Measurements from ENCODE around the gene AKT1S1. TPM values are rescaled to one million over a fixed set of nuclear protein-coding genes. Genes with fewer than 3 reads are reported as not detected.

AKT1S1 gene
- total RNA-seq, 6 experiments from 2014 or later: 98.5 to 128 (median 104) TPM

DNA sequence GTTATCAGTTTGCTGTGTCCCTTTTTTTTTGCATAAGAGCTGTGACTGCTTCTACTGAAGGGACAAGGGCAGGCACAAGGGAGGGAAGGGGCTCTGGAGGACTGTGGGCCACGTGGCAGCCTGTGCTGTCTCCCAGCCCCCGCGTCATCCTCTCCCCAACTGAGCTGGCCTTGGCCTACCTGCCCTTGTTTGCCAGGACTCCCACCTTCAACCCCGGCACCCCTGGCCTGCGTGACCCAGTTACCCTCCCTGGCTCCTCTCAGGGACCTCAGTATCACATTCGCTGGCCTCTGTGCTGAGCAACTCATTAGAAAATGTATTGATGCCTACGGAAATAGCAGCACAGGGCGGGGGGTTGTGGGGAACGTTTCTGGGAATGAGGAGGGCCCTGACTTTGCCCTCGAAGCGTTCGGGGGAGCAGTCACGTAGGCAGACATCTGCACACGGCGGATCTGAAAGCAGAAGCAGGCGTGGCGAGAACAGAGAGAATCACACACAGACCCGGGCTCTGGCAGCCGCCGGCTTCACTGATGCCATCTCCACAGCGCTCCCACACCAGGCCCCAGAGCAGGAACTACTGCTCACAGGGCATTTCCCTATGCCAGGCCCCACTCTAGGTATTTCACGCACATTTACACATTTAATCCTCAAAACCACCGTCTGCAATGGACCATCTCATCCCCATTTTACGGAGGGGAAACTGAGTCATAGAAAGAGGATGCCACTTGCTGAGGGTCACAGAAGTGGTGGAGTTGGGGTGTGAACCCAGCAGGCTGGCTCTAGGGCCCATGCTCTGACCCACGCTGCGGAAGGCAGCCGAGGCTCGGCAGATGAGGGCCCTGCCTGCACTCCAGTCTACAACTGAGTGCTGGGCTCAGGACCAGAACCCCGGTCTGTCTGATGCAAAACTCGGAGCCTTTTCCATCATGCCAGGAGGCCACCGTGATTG, 46.2 kb upstream of the AKT1S1 start:
- TF ChIP-seq, protein P1, sequence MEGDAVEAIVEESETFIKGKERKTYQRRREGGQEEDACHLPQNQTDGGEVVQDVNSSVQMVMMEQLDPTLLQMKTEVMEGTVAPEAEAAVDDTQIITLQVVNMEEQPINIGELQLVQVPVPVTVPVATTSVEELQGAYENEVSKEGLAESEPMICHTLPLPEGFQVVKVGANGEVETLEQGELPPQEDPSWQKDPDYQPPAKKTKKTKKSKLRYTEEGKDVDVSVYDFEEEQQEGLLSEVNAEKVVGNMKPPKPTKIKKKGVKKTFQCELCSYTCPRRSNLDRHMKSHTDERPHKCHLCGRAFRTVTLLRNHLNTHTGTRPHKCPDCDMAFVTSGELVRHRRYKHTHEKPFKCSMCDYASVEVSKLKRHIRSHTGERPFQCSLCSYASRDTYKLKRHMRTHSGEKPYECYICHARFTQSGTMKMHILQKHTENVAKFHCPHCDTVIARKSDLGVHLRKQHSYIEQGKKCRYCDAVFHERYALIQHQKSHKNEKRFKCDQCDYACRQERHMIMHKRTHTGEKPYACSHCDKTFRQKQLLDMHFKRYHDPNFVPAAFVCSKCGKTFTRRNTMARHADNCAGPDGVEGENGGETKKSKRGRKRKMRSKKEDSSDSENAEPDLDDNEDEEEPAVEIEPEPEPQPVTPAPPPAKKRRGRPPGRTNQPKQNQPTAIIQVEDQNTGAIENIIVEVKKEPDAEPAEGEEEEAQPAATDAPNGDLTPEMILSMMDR (IDR thresholded peaks at IDR 0.05): no peak

DNA sequence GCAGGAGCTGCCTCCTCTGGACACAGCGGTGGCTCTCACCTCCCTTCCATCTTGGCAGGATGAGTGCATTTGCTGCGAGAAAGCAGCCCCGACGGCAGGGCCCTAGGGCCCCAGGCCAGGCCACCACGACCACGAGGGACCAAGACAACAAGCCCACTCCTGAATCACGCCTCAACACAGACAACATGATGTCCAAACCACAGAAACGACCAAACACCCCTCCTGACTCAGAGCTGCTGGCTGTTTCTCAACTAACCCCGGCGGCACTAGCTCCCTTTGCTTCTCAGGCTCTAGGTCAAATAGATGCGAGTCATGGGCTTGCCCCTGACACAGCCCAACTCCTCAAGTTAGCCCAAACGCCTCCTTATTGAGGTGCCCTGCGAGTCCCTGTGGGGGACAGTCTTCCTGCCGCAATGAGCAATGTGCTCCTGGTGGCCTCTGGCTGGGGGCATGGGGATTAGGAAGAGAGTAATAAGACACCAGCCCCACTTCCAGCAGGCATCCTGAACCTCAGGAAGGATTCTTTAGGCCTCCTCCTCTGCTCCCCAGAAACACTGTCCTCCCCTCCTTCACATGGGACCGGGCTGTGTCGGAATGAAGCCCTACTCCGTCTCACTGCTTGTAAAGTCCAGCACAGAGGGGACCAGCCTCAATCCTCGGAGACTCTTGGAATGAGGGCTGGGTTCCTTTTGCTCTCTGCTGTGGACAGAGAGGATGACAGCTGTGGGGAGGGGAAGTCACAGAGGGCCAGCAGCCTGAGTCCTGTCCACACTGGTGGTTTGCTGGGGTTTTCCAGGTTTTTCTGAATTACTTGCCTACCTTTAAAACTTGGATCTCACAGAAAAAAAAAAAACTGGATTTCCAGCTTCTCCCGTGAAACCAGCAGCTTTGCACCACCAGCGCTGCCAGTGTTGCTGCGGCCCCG, 45.0 kb upstream of the AKT1S1 start:
- H3K36me3 Mint-ChIP-seq (ENCODE audit: low read depth): peaks cover 21% of the 10 kb centered on the region
- peak; percentile 43 for DNase-seq
- H3K9me3 Mint-ChIP-seq: no peaks in the 10 kb centered on the region; the same call in 1 of the 2 replicates
- H3K4me1 Mint-ChIP-seq (ENCODE audit: low read depth): peaks cover 21% of the 10 kb centered on the region
- TF ChIP-seq, protein P1 (IDR thresholded peaks at IDR 0.05): no peak
- peak overlapping the region; percentile 19; the same call in 1 of the 2 replicates for H3K4me3 Mint-ChIP-seq
- no peaks in the 10 kb centered on the region for H3K27me3 Mint-ChIP-seq (ENCODE audit: insufficient read depth)
- peak overlapping the region; percentile 87 for H3K27ac Mint-ChIP-seq

More for the DNA sequence above, 46.2 kb upstream of the AKT1S1 start:
- no peak overlapping the region for H3K4me3 Mint-ChIP-seq
- H3K36me3 Mint-ChIP-seq (ENCODE audit: low read depth): peaks cover 26% of the 10 kb centered on the region
- H3K27ac Mint-ChIP-seq: peak overlapping the region; percentile 87; the same call in 1 of the 2 replicates
- H3K4me1 Mint-ChIP-seq (ENCODE audit: low read depth): peaks cover 31% of the 10 kb centered on the region
- peaks cover 4% of the 10 kb centered on the region; the same call in 1 of the 2 replicates for H3K27me3 Mint-ChIP-seq (ENCODE audit: insufficient read depth)
- DNase-seq: no peak
- peaks cover 4% of the 10 kb centered on the region; the same call in 1 of the 2 replicates for H3K9me3 Mint-ChIP-seq

DNA sequence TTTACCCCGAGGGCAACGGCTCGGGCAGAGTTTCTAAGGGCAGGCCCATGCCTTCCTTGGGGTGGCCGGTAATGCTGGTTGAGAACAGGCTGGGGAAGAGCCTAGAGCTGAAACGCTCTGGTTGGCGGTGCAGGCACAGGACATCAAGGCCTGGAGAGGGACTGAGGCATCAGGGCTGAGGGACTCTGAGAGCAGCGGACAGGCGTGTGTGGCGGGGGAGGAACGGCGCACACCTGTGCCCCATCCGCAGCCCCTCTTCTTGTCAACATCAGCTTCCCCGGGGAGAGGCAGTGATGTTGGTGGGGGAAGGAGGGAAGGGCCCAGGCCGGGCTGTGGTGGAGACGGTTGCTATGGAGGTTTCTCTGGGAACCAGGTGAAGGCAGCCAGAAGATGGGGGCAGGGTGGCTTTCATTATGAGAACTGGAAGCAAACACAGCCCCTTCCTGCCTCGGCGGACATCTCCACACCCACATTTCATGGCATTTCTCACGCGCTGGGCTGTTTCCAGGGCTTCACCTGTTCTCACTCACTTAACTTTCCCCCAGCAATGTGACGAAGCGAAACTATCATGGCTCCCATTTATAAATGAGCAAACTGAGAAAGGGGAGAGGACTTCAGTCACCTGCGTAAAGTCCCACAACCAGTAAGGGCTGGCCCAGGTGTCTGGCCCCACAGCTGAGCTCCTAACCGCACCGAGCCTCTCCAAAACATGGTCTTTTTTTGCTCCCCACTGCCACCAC, 43.6 kb upstream of the AKT1S1 start:
- H3K27ac Mint-ChIP-seq: no peak overlapping the region
- H3K9me3 Mint-ChIP-seq: no peaks in the 10 kb centered on the region; the same call in 1 of the 2 replicates
- H3K27me3 Mint-ChIP-seq (ENCODE audit: insufficient read depth): no peaks in the 10 kb centered on the region
- no peak for DNase-seq
- peaks cover 23% of the 10 kb centered on the region for H3K36me3 Mint-ChIP-seq (ENCODE audit: low read depth)
- no peak overlapping the region for H3K4me3 Mint-ChIP-seq
- TF ChIP-seq, protein P1 (IDR thresholded peaks at IDR 0.05): no peak
- H3K4me1 Mint-ChIP-seq (ENCODE audit: low read depth): peaks cover 21% of the 10 kb centered on the region

DNA sequence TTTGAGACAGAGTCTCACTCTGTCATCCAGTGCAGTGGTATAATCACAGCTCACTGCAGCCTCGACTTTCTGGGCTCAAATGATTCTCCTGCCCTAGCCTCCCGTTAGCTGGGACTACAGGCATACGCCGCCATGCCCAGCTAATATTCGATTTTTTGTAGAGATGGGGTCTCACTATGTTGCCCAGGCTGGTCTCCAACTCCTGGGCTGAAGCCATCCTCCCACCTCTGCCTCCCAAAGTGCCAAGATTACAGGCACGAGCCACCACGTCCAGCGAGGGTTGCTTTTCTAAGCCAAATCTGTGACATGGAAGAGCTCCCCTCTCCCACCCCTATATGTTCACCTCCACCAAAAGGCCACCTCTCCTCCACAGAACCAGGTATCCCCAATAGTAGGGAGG, 40.9 kb upstream of the AKT1S1 start:
- H3K4me1 Mint-ChIP-seq (ENCODE audit: low read depth): peaks cover 16% of the 10 kb centered on the region
- TF ChIP-seq, protein P1 (IDR thresholded peaks at IDR 0.05): no peak
- peaks cover 2% of the 10 kb centered on the region; the same call in 1 of the 2 replicates for H3K27me3 Mint-ChIP-seq (ENCODE audit: insufficient read depth)
- no peaks in the 10 kb centered on the region; the same call in 1 of the 2 replicates for H3K9me3 Mint-ChIP-seq
- no peak overlapping the region for H3K27ac Mint-ChIP-seq
- H3K36me3 Mint-ChIP-seq (ENCODE audit: low read depth): peaks cover 35% of the 10 kb centered on the region
- DNase-seq: no peak
- no peak overlapping the region for H3K4me3 Mint-ChIP-seq
